ENCODE results near the gene BORA.
"Not testable (repeated sequence)": the region's sequence is repeated elsewhere in the genome, so short reads cannot be mapped to it uniquely, and the experiment has no call there.

The BORA gene

DNA sequence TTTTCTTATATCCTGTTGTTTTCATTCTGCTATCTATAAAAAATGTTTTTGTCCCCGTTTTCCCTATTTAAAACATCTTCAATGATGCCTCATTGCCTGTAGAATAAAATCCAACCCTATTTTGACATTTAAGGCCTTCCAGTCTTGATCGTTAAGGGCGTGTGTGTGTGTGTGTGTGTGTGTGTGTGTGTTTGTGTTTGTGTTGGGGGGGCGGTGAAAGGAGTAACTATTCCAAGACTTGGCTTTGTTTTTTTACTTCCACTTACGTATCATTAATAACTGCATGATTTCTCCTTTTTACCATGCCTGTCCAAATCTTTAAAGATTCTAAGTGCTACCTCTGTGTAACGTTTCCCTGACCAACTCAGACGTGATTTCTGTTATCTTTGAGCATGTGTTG is 55.0 kb downstream of the BORA start:
- DNase-seq (ENCODE audit: extremely low spot score): no peak
- POLR2A ChIA-PET: no interaction called here
- CTCF ChIA-PET: no interaction called here
- no peak for TF ChIP-seq CTCF (IDR thresholded peaks at IDR 0.05; ENCODE audit: control extremely low read depth, extremely low read depth, low read depth, missing control alignments)

DNA sequence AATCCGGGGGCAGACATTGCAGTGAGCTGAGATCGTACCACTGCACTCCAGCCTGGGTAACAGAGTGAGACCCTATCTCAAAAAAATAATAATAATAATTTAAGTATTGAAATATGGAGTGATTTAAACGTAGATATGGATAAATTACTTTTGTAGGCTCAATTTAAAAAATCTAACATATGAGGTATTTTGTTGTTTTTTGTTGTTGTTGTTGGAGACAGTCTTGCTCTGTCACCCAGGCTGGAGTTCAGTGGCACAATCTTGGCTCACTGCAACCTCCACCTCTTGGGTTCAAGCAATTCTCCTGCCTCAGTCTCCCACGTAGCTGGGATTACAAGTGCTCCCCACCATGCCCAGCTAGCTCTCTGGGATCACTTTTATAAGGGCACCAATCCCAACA is 57.0 kb downstream of the BORA start:
- CTCF ChIA-PET: interaction anchor here (0.7 to 1.9 kb wide), 3 partner anchors 9 to 54 kb away, joined by 3 to 8 read pairs (median 3); no protein-coding TSS in a partner anchor

DNA sequence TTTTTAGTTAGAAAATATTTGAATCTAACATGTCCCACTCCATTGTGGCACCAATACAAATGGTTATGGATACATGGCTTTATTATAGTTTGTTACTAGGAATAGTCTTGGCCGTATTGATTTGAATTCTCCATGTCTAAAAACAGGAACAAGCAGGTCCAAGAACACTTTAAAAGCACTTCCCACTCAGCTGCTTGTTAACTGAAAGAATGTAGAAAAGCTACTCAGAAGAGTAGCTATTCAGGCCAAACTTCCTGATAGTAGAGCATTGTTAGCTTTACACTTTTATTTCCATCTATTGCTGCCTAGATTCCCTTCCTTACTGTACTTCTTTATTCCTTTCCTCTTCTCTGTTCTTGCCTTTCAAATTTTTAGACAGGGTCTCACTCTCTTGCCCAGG is 61.1 kb downstream of the BORA start:
- ChIA-PET CTCF (interaction anchor here (0.8 to 1.4 kb wide), 5 partner anchors 11 to 41 kb away, joined by 3 to 7 read pairs (median 5); no protein-coding TSS in a partner anchor), POLR2A (no interaction called here)
- no peak for TF ChIP-seq CTCF (IDR thresholded peaks at IDR 0.05; ENCODE audit: control extremely low read depth, extremely low read depth, low read depth, missing control alignments)
- no peak for DNase-seq (ENCODE audit: extremely low spot score)

More for the DNA sequence above, 57.0 kb downstream of the BORA start:
- DNase-seq (ENCODE audit: extremely low spot score); POLR2A ChIA-PET: not testable (repeated sequence)

DNA sequence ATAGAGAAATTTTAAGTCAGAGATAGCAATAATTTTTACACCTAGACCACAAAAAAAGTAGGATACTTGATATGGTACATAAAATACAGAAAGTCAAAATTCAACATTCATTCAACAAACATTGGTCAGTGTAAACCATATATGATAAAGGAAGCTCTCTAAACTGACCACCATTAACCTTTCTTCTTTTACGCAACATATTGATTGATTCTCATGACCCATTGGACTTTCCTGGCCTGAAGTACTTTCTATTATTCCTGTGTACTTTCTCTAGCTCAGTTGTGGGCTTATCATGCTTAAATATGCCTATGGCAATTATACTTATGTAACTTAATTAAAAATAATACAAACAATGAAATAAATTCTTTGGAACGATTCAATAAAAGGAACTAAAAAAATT is 64.9 kb downstream of the BORA start:
- ChIA-PET CTCF (no interaction called here), POLR2A (no interaction called here)
- DNase-seq (ENCODE audit: extremely low spot score): no peak
- no peak for TF ChIP-seq CTCF (IDR thresholded peaks at IDR 0.05; ENCODE audit: control extremely low read depth, extremely low read depth, low read depth, missing control alignments)

GRCh38 chr13:72798817-72799216 is 71.1 kb downstream of the BORA start:
- TF ChIP-seq CTCF (IDR thresholded peaks at IDR 0.05; ENCODE audit: control extremely low read depth, extremely low read depth, low read depth, missing control alignments): no peak
- POLR2A ChIA-PET: no interaction called here
- CTCF ChIA-PET: interaction anchor here (1.3 kb wide), 1 partner anchor 912 kb away, joined by 3 read pairs; no protein-coding TSS in a partner anchor
- no peak for DNase-seq (ENCODE audit: extremely low spot score)

DNA sequence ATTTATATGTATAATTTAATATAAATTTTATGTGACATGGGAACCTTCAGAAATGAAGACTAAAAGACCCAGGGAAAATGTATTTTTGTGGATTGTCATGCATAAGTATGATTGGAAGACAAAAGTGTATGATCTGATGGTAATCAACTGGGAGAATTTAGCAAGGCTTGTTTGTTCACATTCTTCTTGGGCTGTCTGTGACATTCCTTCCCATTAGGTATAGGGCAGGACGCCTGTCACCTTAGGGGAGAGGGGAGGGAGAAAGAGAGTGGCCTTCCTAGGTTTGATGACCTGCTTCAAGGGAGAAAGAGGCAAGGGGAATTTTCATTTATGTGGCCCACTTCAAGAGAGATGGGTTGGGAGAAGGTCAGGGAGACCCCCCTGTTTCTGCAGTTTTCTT is 76.6 kb downstream of the BORA start:
- no peak for DNase-seq (ENCODE audit: extremely low spot score)

More for the DNA sequence above, 76.6 kb downstream of the BORA start:
- POLR2A ChIA-PET: no interaction called here
- CTCF ChIA-PET: interaction anchor here (1.5 kb wide), 1 partner anchor 13 kb away, joined by 3 read pairs; no protein-coding TSS in a partner anchor
- no peak for TF ChIP-seq CTCF (IDR thresholded peaks at IDR 0.05; ENCODE audit: control extremely low read depth, extremely low read depth, low read depth, missing control alignments)

All from GM10248 (cell line).